ENCODE results near the gene FCGR1A. TPM values are rescaled to one million over a fixed set of nuclear protein-coding genes. Genes with fewer than 3 reads are reported as not detected.
A peak's percentile ranks its signal among the peaks of the same experiment; 100 is the strongest.
"Not testable (repeated sequence)": the region's sequence is repeated elsewhere in the genome, so short reads cannot be mapped to it uniquely, and the experiment has no call there.

The FCGR1A gene
- total RNA-seq, 2 experiments from 2014 or later, result 0.48 to 1.2 TPM

DNA sequence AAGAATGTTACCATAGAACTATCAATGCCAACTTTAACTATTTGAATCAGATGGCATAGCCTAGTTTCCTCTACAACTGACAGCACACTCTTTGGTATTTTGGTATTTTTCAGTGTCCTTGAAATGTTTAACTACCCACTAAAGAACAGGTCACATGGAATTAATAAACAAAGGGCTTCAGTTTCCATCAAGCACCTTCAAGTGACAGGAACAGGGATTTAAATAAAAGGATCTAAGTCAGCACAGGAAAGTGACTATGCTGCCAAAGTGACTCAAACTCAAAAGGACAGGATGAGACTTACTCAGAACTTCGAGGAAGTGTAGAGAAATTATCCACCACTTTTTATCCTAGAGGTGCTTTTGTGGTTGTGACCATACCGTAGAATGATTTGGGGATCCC, 20.2 kb upstream of the FCGR1A start:
- H3K36me3 Mint-ChIP-seq; DNase-seq; H3K27ac Mint-ChIP-seq; H3K27me3 Mint-ChIP-seq; POLR2A ChIA-PET; H3K4me1 Mint-ChIP-seq; H3K9me3 Mint-ChIP-seq; ATAC-seq (ENCODE audit: low read depth); H3K4me3 Mint-ChIP-seq: not testable (repeated sequence)

GRCh38 chr1:149764087-149764800, 18.2 kb upstream of the FCGR1A start:
- H3K9me3 Mint-ChIP-seq; H3K27me3 Mint-ChIP-seq; H3K36me3 Mint-ChIP-seq; POLR2A ChIA-PET; DNase-seq; H3K4me3 Mint-ChIP-seq; H3K4me1 Mint-ChIP-seq; ATAC-seq (ENCODE audit: low read depth); H3K27ac Mint-ChIP-seq: not testable (repeated sequence)

GRCh38 chr1:149766241-149766640, 16.3 kb upstream of the FCGR1A start:
- ATAC-seq (ENCODE audit: low read depth); H3K36me3 Mint-ChIP-seq; H3K27me3 Mint-ChIP-seq; H3K27ac Mint-ChIP-seq; H3K4me1 Mint-ChIP-seq; POLR2A ChIA-PET; H3K4me3 Mint-ChIP-seq; H3K9me3 Mint-ChIP-seq; DNase-seq: not testable (repeated sequence)

DNA sequence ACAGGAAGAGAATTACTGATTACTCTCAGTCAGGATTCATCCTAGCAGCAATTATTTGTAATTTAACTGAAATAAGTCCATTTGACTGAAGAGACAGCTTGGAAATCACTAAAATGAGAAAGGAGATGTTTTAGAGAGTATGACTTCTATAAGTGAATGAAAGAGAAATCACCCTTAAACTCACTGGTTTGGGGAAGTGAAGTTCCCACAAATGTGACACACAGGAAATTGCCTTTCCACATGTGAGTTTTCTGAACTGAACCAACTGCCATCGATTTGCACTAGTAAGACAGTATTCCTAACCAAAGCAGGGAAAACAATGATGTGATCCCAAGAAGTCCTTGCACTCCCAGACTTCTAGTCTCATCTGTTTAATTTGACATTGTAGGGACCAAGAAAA, 13.3 kb upstream of the FCGR1A start:
- H3K9me3 Mint-ChIP-seq; H3K36me3 Mint-ChIP-seq; ATAC-seq (ENCODE audit: low read depth); H3K27me3 Mint-ChIP-seq; DNase-seq; H3K4me3 Mint-ChIP-seq; POLR2A ChIA-PET; H3K4me1 Mint-ChIP-seq; H3K27ac Mint-ChIP-seq: not testable (repeated sequence)

- DNase-seq; ATAC-seq (ENCODE audit: low read depth); H3K4me3 Mint-ChIP-seq; H3K27me3 Mint-ChIP-seq; H3K4me1 Mint-ChIP-seq; H3K9me3 Mint-ChIP-seq; H3K36me3 Mint-ChIP-seq; POLR2A ChIA-PET; H3K27ac Mint-ChIP-seq: not testable (repeated sequence)
Observed at GRCh38 chr1:149770661-149771060, 11.8 kb upstream of the FCGR1A start.

DNA sequence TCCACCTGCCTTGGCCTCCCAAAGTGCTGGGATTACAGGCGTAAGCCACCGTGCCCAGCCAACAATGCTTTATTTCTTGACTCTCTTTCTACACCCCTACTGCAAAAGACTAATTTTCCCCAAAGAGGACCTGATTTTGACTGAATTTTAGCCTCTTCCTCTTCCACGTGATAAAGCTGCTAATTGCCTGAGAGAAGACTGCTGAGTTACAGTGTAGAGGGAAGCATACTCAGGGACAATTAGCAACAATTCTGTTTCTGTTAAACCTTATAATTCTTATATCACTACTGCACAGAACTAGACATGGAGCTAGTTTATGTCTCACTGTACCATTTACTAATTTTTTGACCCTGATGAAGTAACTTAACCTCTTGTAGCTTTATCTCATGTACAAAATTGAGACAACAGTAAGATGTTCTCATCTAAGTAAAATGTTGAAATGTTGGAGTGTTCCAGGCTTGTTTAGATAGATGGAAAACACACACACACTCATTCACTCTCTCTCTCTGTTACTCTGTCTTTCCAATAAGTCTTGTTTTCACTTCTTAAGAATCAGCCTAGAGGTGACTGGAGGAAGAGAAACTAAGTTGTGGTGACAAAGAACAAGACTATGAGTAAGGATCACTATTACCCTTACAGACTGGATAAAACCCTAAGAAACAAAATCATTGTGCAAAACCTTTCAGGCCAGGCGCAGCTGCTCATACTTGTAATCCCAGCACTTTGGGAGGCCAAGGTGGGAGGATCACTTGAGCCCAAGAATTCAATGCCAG, 10.7 kb upstream of the FCGR1A start:
- H3K4me3 Mint-ChIP-seq, H3K4me1 Mint-ChIP-seq, H3K27me3 Mint-ChIP-seq, POLR2A ChIA-PET, H3K27ac Mint-ChIP-seq, H3K9me3 Mint-ChIP-seq, DNase-seq, H3K36me3 Mint-ChIP-seq: not testable (repeated sequence)
- ATAC-seq (ENCODE audit: low read depth), result peak; percentile 88

DNA sequence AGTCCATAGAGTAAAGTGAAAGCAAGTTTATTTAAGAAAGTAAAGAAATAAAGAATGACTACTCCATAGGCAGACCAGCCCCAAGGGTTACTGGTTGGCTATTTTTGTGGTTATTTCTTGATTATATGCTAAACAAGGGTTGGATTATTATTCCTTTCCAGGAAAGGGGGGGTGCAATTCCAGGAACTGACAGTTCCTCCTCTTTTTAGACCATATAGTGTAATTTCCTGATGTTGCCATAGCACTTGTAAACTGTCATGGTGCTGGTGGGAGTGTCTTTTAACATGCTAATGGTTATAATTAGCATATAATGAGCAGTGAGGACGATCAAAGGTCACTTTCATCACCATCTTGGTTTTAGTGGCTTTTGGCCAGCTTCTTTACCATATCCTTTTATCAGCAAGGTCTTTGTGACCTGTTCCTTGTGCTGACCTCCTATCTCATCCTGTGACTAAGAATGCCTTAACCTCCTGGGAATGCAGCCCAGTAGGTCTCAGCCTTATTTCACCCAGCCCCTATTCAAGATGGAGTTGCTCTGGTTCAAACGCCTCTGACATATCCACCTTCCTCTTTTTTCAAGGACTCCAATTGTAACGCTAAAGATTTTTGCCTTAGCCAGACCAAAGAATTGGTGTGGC, 6.9 kb upstream of the FCGR1A start:
- not testable (repeated sequence) for H3K9me3 Mint-ChIP-seq, DNase-seq

GRCh38 chr1:149777084-149777483, 5.4 kb upstream of the FCGR1A start:
- ATAC-seq (ENCODE audit: low read depth); H3K27ac Mint-ChIP-seq; H3K27me3 Mint-ChIP-seq; H3K9me3 Mint-ChIP-seq; H3K36me3 Mint-ChIP-seq; DNase-seq; POLR2A ChIA-PET; H3K4me3 Mint-ChIP-seq: not testable (repeated sequence)
- H3K4me1 Mint-ChIP-seq, result peaks cover 13% of the 10 kb centered on the region

More for the DNA sequence above, 6.9 kb upstream of the FCGR1A start:
- H3K36me3 Mint-ChIP-seq; ATAC-seq (ENCODE audit: low read depth); H3K4me1 Mint-ChIP-seq; H3K27ac Mint-ChIP-seq; H3K4me3 Mint-ChIP-seq; POLR2A ChIA-PET; H3K27me3 Mint-ChIP-seq: not testable (repeated sequence)

DNA sequence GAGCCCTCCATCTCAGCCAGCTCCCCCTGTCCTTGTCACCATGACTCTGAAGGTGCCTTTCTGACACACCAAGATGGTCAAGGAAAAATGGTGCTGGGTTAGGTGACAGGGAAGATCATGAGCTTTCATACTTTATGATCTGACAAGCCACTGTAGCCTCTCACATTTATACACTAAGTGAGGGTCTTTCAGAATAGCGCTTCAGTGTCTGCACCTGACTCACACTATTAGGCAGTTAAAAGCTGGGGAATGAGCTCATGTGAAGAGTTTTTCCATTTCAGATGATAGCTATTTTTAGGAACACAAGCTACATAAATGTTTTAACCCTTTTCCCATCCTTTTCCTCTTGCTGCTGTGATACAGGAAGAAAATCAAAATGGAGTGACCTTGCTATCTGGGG, 4.2 kb upstream of the FCGR1A start:
- H3K4me3 Mint-ChIP-seq; DNase-seq; H3K27me3 Mint-ChIP-seq; H3K27ac Mint-ChIP-seq; POLR2A ChIA-PET; ATAC-seq (ENCODE audit: low read depth); H3K36me3 Mint-ChIP-seq; H3K9me3 Mint-ChIP-seq: not testable (repeated sequence)
- peaks cover 13% of the 10 kb centered on the region for H3K4me1 Mint-ChIP-seq

- POLR2A ChIA-PET; H3K9me3 Mint-ChIP-seq; H3K4me1 Mint-ChIP-seq; ATAC-seq (ENCODE audit: low read depth); H3K4me3 Mint-ChIP-seq; DNase-seq; H3K36me3 Mint-ChIP-seq; H3K27ac Mint-ChIP-seq; H3K27me3 Mint-ChIP-seq: not testable (repeated sequence)
Observed at GRCh38 chr1:149781413-149781984, 995 bp upstream of the FCGR1A start.

- POLR2A ChIA-PET; ATAC-seq (ENCODE audit: low read depth); H3K36me3 Mint-ChIP-seq; H3K4me1 Mint-ChIP-seq; H3K9me3 Mint-ChIP-seq; H3K4me3 Mint-ChIP-seq; DNase-seq; H3K27me3 Mint-ChIP-seq; H3K27ac Mint-ChIP-seq: not testable (repeated sequence)
Observed at GRCh38 chr1:149783289-149783688, 795 bp downstream of the FCGR1A start.

DNA sequence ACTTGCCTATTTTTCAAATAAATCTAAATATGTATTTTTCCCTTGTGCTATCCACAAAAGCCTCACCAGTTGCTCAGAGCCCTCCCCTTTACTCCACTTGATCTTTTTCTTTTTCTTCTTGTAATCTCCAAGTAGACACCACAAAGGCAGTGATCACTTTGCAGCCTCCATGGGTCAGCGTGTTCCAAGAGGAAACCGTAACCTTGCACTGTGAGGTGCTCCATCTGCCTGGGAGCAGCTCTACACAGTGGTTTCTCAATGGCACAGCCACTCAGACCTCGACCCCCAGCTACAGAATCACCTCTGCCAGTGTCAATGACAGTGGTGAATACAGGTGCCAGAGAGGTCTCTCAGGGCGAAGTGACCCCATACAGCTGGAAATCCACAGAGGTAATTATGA, 1.4 kb downstream of the FCGR1A start:
- H3K27me3 Mint-ChIP-seq; H3K36me3 Mint-ChIP-seq; H3K4me1 Mint-ChIP-seq; H3K4me3 Mint-ChIP-seq; H3K27ac Mint-ChIP-seq; DNase-seq; POLR2A ChIA-PET; ATAC-seq (ENCODE audit: low read depth); H3K9me3 Mint-ChIP-seq: not testable (repeated sequence)

DNA sequence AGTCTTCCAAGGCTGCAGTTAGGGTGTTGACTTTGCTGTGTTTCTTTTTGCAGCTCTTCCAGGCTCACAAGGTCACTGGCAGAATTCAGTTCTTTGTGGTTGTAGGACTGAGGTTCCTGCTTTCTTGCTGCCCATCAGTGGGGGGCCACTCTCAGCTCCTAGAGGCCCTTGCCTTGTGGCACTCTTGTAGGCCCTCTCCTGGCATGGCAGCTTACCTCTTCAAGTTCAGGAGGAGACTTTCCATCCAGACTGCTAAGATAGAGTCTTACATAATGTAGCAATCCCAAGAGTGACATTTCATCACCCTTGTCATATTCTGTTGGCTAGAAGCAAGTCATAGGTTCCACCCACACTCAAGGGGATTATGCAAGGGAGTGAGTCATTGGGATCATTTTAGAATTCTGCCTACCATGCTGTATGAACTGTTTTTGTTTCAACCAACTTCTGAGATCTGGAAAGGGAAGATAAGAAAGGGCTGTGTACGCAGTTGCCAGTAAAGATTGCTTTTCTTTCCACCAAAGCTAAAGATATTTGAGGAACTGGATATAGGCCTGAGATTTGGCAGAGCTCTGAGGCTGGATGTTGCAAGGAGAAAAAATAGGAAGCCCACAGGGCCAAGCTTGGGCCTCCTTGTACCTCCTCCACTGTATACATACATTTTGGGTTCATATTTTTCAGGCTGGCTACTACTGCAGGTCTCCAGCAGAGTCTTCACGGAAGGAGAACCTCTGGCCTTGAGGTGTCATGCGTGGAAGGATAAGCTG, 5.4 kb downstream of the FCGR1A start:
- ATAC-seq (ENCODE audit: low read depth); POLR2A ChIA-PET; H3K9me3 Mint-ChIP-seq; DNase-seq; H3K27ac Mint-ChIP-seq; H3K36me3 Mint-ChIP-seq; H3K4me3 Mint-ChIP-seq; H3K27me3 Mint-ChIP-seq; H3K4me1 Mint-ChIP-seq: not testable (repeated sequence)

Measured in activated naive CD8-positive, alpha-beta T cell treated with anti-CD3 and anti-CD28 coated beads, Interleukin-2, amount 10 ng/mL, durations not matched to agents 7 days and 5 days (primary cell).